H9 (cell line): Measurements from ENCODE around the gene RALGAPB. TPM values are rescaled to one million over a fixed set of nuclear protein-coding genes. Genes with fewer than 3 reads are reported as not detected.

ENCODE experiments used
- DNase-seq: peaks from one replicate; pipeline ENCODE4 v3.0.0-alpha.2; 2017
- H2AFZ ChIP-seq: one replicate; pipeline ENCODE4 v1.6.1; 2013; ENCODE audit warnings: mild to moderate bottlenecking, low read length, control low read depth, moderate library complexity
- H2AK5ac ChIP-seq: 2 replicates; pipeline ENCODE4 v1.6.1; 2013; ENCODE audit warnings: low read length, control low read depth, mixed read lengths; ENCODE audit not compliant: insufficient read length
- H2BK120ac ChIP-seq: one replicate; pipeline ENCODE4 v1.6.1; 2013; ENCODE audit warnings: low read depth, mild to moderate bottlenecking, low read length, control low read depth, inconsistent platforms; ENCODE audit not compliant: poor library complexity, severe bottlenecking
- H2BK12ac ChIP-seq: 2 replicates; pipeline ENCODE4 v1.6.1; 2013; ENCODE audit warnings: low read length, control low read depth, mixed read lengths, low read depth; ENCODE audit not compliant: insufficient read length
- H2BK15ac ChIP-seq: 2 replicates; pipeline ENCODE4 v1.6.1; 2013; ENCODE audit warnings: low read depth, low read length, control low read depth
- H2BK20ac ChIP-seq: one replicate; pipeline ENCODE4 v1.6.1; 2013; ENCODE audit warnings: low read depth, mild to moderate bottlenecking, low read length, control low read depth, inconsistent platforms; ENCODE audit not compliant: poor library complexity, severe bottlenecking
- H2BK5ac ChIP-seq: 2 replicates; pipeline ENCODE4 v1.6.1; 2013; ENCODE audit warnings: low read length, control low read depth, mixed read lengths; ENCODE audit not compliant: insufficient read length
- H3K14ac ChIP-seq: 2 replicates; pipeline ENCODE4 v1.6.1; 2013; ENCODE audit warnings: low read length, control low read depth; ENCODE audit not compliant: insufficient read depth
- H3K18ac ChIP-seq: 2 replicates; pipeline ENCODE4 v1.6.1; 2013; ENCODE audit warnings: low read depth, mild to moderate bottlenecking, mixed read lengths, low read length, control low read depth; ENCODE audit not compliant: insufficient read length
- H3K23ac ChIP-seq: 2 replicates; pipeline ENCODE4 v1.6.1; 2013; ENCODE audit warnings: low read length, control low read depth, mixed read lengths, low read depth; ENCODE audit not compliant: insufficient read length
- H3K23me2 ChIP-seq: 2 replicates; pipeline ENCODE4 v1.6.1; 2013; ENCODE audit warnings: low read depth, mild to moderate bottlenecking, mixed read lengths, low read length, control low read depth; ENCODE audit not compliant: insufficient read length, poor library complexity, severe bottlenecking
- H3K27ac ChIP-seq: 2 replicates; pipeline ENCODE4 v1.5.1; 2013; ENCODE audit warnings: low read length, control low read depth, mixed read lengths, low read depth; ENCODE audit not compliant: insufficient read length
- H3K27me3 ChIP-seq: 2 replicates; pipeline ENCODE4 v1.6.1; 2013; ENCODE audit warnings: low read length, control low read depth, inconsistent platforms; ENCODE audit not compliant: insufficient read depth
- H3K4ac ChIP-seq: 2 replicates; pipeline ENCODE4 v1.6.1; 2013; ENCODE audit warnings: low read depth, mild to moderate bottlenecking, control low read depth, inconsistent platforms, low read length, moderate library complexity
- H3K4me1 ChIP-seq: 2 replicates; pipeline ENCODE4 v1.6.1; 2013; ENCODE audit warnings: low read length, control low read depth, inconsistent platforms; ENCODE audit not compliant: insufficient read depth
- H3K4me2 ChIP-seq: 2 replicates; pipeline ENCODE4 v1.6.1; 2013; ENCODE audit warnings: low read length, control low read depth, mixed read lengths; ENCODE audit not compliant: insufficient read length, insufficient read depth
- H3K56ac ChIP-seq: 2 replicates; pipeline ENCODE4 v1.6.1; 2013; ENCODE audit warnings: low read depth, mild to moderate bottlenecking, mixed read lengths, low read length, control low read depth; ENCODE audit not compliant: insufficient read length
- H3K79me1 ChIP-seq: 2 replicates; pipeline ENCODE4 v1.6.1; 2013; ENCODE audit warnings: low read depth, mild to moderate bottlenecking, moderate library complexity, low read length, control low read depth, inconsistent platforms; ENCODE audit not compliant: insufficient read depth, poor library complexity, severe bottlenecking
- H3K79me2 ChIP-seq: 2 replicates; pipeline ENCODE4 v1.6.1; 2013; ENCODE audit warnings: low read length, control low read depth, inconsistent platforms; ENCODE audit not compliant: insufficient read depth
- H3K9ac ChIP-seq: 2 replicates; pipeline ENCODE4 v1.6.1; 2013; ENCODE audit warnings: low read length, control low read depth, mixed read lengths; ENCODE audit not compliant: insufficient read length; ENCODE audit errors: extremely low read depth
- H3K9me3 ChIP-seq: one replicate; pipeline ENCODE4 v1.6.1; 2013; ENCODE audit warnings: low read depth, low read length, inconsistent platforms; ENCODE audit not compliant: control insufficient read depth
- H3T11ph ChIP-seq: one replicate; pipeline ENCODE4 v1.6.1; 2013; ENCODE audit warnings: mild to moderate bottlenecking, low read length, control low read depth, inconsistent platforms
- H4K20me1 ChIP-seq: one replicate; pipeline ENCODE4 v1.6.1; 2013; ENCODE audit not compliant: control insufficient read depth, insufficient read length, insufficient read depth
- H4K5ac ChIP-seq: 2 replicates; pipeline ENCODE4 v1.6.1; 2013; ENCODE audit warnings: low read depth, mild to moderate bottlenecking, mixed read lengths, low read length, control low read depth; ENCODE audit not compliant: insufficient read length
- H4K8ac ChIP-seq: replicated peaks from 2 replicates; pipeline ENCODE4 v1.6.1; 2013; ENCODE audit warnings: low read length, control low read depth, mixed read lengths, low read depth; ENCODE audit not compliant: insufficient read length
- H4K91ac ChIP-seq: 2 replicates; pipeline ENCODE4 v1.6.1; 2013; ENCODE audit warnings: low read depth, mild to moderate bottlenecking, moderate library complexity, mixed read lengths, low read length, control low read depth; ENCODE audit not compliant: insufficient read length
- H3K27ac Mint-ChIP-seq, 3 experiments: 2 replicates in 2 of 3; 3 replicates in 1 of 3; pipeline ENCODE4 v1.8.0; 2020 to 2021; ENCODE audit warnings: mixed read lengths in 3 of 3, mild to moderate bottlenecking in 1 of 3, moderate library complexity in 1 of 3
- H3K27me3 Mint-ChIP-seq: 2 replicates; pipeline ENCODE4 v1.8.0; 2021; ENCODE audit warnings: low read depth, mild to moderate bottlenecking, moderate library complexity, mixed read lengths
- H3K36me3 Mint-ChIP-seq, 3 experiments: 2 replicates in 2 of 3; 3 replicates in 1 of 3; pipeline ENCODE4 v1.8.0; 2020 to 2021; ENCODE audit warnings: low read depth in 3 of 3, mixed read lengths in 3 of 3; ENCODE audit not compliant: insufficient read depth in 1 of 3
- H3K4me1 Mint-ChIP-seq, 2 experiments: 2 replicates each; pipeline ENCODE4 v1.8.0; 2020; ENCODE audit warnings: mixed read lengths in 2 of 2
- H3K4me3 Mint-ChIP-seq, 2 experiments: 2 replicates in 1 of 2; 3 replicates in 1 of 2; pipeline ENCODE4 v1.8.0; 2020 to 2021; ENCODE audit warnings: mild to moderate bottlenecking in 2 of 2, mixed read lengths in 2 of 2, moderate library complexity in 1 of 2
- H3K9me3 Mint-ChIP-seq, 2 experiments: 2 replicates in 1 of 2; 3 replicates in 1 of 2; pipeline ENCODE4 v1.8.0; 2020; ENCODE audit warnings: mild to moderate bottlenecking in 2 of 2, mixed read lengths in 2 of 2, moderate library complexity in 1 of 2
- CTCF ChIP-seq: fragments of 200-600 bp; sonication (generic); conservative IDR thresholded peaks from 3 replicates; pipeline ENCODE4 v1.8.0; 2021; ENCODE audit warnings: antibody characterized with exemption, mild to moderate bottlenecking
- WGBS: extraction: QIAGEN DNeasy Blood & Tissue Kit; methylation state at CpG from one replicate; pipeline ENCODE4 v1.1.7; 2013; ENCODE audit warnings: missing lambda C conversion rate, low lambda C conversion rate, mixed read lengths; ENCODE audit not compliant: insufficient read length; ENCODE audit errors: extremely low coverage; 5-methylcytosine and 5-hydroxymethylcytosine counted together
- total RNA-seq: library from RNA; stranded (reverse); gene quantifications from 2 replicates; pipeline ENCODE4 v1.2.1, GENCODE V29; 2021

RALGAPB gene
- total RNA-seq, 1 experiment from 2014 or later = 28.5 TPM

- H3K18ac ChIP-seq = no peak overlapping the region
- TF ChIP-seq CTCF = no peak
- H3K4me3 Mint-ChIP-seq = no peak overlapping the region
- H3K4me1 Mint-ChIP-seq = no peaks in the 10 kb centered on the region
- peaks cover 6 to 37% (median 31%) of the 10 kb centered on the region in 3 experiments; a peak in 6 of 7 replicates for H3K36me3 Mint-ChIP-seq
- no peaks in the 10 kb centered on the region for H3K9me3 Mint-ChIP-seq
- no peak overlapping the region; a peak in 1 of 7 replicates for H3K27ac Mint-ChIP-seq
- H2BK20ac ChIP-seq = no peak overlapping the region
- no peak overlapping the region for H2BK15ac ChIP-seq
- no peaks in the 10 kb centered on the region for H3K23me2 ChIP-seq
- no peaks in the 10 kb centered on the region for H3K79me1 ChIP-seq
- no CpG with 5 or more reads among the region's 2 CpGs for WGBS
- no peaks in the 10 kb centered on the region for H3K27me3 ChIP-seq
- H3K79me2 ChIP-seq = no peaks in the 10 kb centered on the region
- H3K27ac ChIP-seq = no peak overlapping the region
- no peaks in the 10 kb centered on the region for H3K27me3 Mint-ChIP-seq
- H3K4me2 ChIP-seq = no peak overlapping the region
- DNase-seq = no peak
- no peak overlapping the region for H3K4ac ChIP-seq
- H3K23ac ChIP-seq = no peak overlapping the region
- no peak overlapping the region for H2BK5ac ChIP-seq
- H3T11ph ChIP-seq = no peak overlapping the region
- no peak overlapping the region for H4K8ac ChIP-seq
- H2AFZ ChIP-seq = no peak overlapping the region
- no peak overlapping the region for H2BK120ac ChIP-seq
- H3K9ac ChIP-seq = no peak overlapping the region
- no peaks in the 10 kb centered on the region for H3K4me1 ChIP-seq
- H3K14ac ChIP-seq = no peak overlapping the region
- no peak overlapping the region for H3K56ac ChIP-seq
- H4K20me1 ChIP-seq = no peaks in the 10 kb centered on the region
- H4K91ac ChIP-seq = no peak overlapping the region
- no peak overlapping the region for H2AK5ac ChIP-seq
- no peaks in the 10 kb centered on the region for H3K9me3 ChIP-seq
- H4K5ac ChIP-seq = no peak overlapping the region
- H2BK12ac ChIP-seq = no peak overlapping the region
These were observed 43.0 kb downstream of the RALGAPB start for GRCh38 chr20:38515631-38516030.
